ENCODE results near the gene NHLH1.
A peak's percentile ranks its signal among the peaks of the same experiment; 100 is the strongest.

The NHLH1 gene

DNA sequence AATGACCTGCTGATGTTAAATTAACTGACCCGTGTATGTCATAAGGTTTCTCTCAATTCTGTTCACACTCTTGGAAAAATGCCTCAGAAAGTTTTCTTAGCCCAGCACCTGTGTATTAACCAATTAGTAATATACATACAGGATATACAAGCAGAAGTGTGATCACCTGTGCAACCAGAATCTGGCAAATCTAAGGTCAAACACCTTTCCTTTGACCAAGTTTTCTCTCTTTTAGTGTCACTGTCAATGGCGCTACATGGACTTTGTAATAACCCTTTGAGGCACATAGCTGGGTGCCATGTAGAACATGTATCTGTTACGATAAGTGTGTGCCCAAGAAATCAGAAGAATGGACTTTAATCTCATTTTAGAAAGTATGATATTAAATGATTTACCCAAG is 22.6 kb upstream of the NHLH1 start:
- no peaks in the 10 kb centered on the region for H3K27me3 Mint-ChIP-seq
- DNase-seq (ENCODE audit: low spot score in 2 of 2) (no peak), ATAC-seq (replicated peaks; ENCODE audit: extremely low read depth, poor library complexity, severe bottlenecking) (no peak)
- H3K9me3 Mint-ChIP-seq, result no peaks in the 10 kb centered on the region
- peaks cover 39% of the 10 kb centered on the region for H3K4me1 Mint-ChIP-seq
- H3K36me3 Mint-ChIP-seq (ENCODE audit: insufficient read depth), result peaks cover 38% of the 10 kb centered on the region
- H3K27ac Mint-ChIP-seq (ENCODE audit: low read depth), result peak overlapping the region; percentile 100
- H3K4me3 Mint-ChIP-seq, result peak overlapping the region; percentile 99

DNA sequence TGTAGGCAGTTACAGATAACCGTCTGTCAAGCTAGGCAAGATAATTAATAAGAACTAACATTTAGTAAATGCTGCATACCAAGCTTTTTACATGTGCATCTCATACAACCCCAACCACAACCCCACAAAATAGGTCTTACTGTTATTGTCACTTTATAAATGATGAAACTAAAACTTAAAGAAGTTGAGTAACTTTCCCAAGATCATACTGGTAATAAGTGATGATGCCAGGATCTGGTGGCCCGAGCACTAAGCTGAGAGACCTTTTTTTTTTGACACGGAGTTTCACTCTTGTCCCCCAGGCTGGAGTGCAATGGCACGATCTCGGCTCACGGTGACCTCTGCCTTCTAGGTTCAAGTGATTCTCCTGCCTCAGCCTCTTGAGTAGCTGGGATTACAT is 21.9 kb upstream of the NHLH1 start:
- Mint-ChIP-seq H3K4me3 (peak overlapping the region; percentile 99), H3K27me3 (no peaks in the 10 kb centered on the region), H3K4me1 (peaks cover 36% of the 10 kb centered on the region), H3K36me3 (ENCODE audit: insufficient read depth) (peaks cover 37% of the 10 kb centered on the region), H3K9me3 (no peaks in the 10 kb centered on the region), H3K27ac (ENCODE audit: low read depth) (no peak overlapping the region)
- ATAC-seq (replicated peaks; ENCODE audit: extremely low read depth, poor library complexity, severe bottlenecking) (no peak), DNase-seq (ENCODE audit: low spot score in 2 of 2) (no peak)

DNA sequence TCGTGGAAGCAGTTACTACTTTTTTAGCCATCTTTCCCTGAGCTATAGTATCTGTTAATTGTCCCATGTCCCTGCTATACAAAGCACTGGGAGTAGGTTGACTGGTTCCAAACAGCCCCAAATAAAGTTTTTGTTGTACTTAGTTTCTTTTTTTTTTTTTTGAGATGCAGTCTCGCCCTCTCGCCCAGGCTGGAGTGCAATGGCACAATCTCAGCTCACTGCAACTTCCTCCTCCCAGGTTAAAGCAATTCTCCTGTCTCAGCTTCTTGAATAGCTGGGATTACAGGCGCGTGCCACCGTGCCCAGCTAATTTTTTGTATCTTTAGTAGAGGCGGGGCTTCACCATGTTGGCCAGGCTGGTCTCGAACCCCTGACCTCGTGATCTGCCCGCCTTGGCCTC is 20.4 kb upstream of the NHLH1 start:
- Mint-ChIP-seq H3K27me3 (no peaks in the 10 kb centered on the region), H3K9me3 (no peaks in the 10 kb centered on the region), H3K36me3 (ENCODE audit: insufficient read depth) (peaks cover 41% of the 10 kb centered on the region), H3K4me1 (peaks cover 28% of the 10 kb centered on the region), H3K4me3 (no peak overlapping the region), H3K27ac (ENCODE audit: low read depth) (no peak overlapping the region)
- DNase-seq (ENCODE audit: low spot score in 2 of 2) (no peak), ATAC-seq (replicated peaks; ENCODE audit: extremely low read depth, poor library complexity, severe bottlenecking) (no peak)

DNA sequence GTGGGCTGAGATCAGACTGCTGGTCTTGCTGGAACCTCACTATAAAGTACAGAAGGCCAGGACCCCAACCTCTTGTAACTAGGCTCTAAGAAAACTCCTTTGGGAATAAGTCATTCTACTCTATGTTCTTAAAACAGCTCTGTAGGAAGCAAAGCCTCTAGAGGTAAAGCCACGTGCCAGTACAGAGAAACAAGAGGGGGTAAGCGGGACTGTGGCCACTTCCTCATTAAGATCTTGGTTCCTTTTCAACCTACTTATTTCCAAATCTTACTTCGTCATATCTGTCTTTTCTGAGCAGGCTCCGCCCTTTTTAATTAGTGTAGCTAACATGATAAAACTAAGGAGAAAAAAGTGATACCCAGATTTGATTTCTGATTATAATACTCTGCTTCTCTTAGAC is 19.9 kb upstream of the NHLH1 start:
- Mint-ChIP-seq H3K27ac (ENCODE audit: low read depth) (no peak overlapping the region), H3K4me3 (no peak overlapping the region), H3K4me1 (peaks cover 26% of the 10 kb centered on the region)

DNA sequence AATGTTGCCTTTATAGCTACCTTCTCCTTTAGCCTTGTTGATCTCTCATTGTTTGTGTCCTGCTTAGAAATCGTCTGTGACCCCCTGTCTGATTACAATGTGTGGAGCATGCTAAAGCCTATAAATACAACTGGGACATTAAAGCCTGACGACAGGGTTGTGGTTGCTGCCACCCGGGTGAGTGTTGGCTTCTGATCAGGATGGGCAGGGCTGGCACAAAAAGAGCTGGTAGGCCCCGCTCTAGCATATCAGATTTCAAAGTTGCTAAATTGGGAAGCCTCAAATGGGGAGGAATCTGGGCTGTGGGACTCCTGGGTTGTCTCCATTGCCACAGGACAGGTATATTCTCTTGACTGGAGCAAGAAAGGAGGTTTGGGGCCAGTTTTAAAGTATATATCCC is 15.2 kb upstream of the NHLH1 start:
- no peaks in the 10 kb centered on the region for H3K9me3 Mint-ChIP-seq

More for the DNA sequence above, 19.9 kb upstream of the NHLH1 start:
- Mint-ChIP-seq H3K27me3 (no peaks in the 10 kb centered on the region), H3K9me3 (no peaks in the 10 kb centered on the region), H3K36me3 (ENCODE audit: insufficient read depth) (peaks cover 44% of the 10 kb centered on the region)
- DNase-seq (ENCODE audit: low spot score in 2 of 2) (no peak), ATAC-seq (replicated peaks; ENCODE audit: extremely low read depth, poor library complexity, severe bottlenecking) (no peak)

DNA sequence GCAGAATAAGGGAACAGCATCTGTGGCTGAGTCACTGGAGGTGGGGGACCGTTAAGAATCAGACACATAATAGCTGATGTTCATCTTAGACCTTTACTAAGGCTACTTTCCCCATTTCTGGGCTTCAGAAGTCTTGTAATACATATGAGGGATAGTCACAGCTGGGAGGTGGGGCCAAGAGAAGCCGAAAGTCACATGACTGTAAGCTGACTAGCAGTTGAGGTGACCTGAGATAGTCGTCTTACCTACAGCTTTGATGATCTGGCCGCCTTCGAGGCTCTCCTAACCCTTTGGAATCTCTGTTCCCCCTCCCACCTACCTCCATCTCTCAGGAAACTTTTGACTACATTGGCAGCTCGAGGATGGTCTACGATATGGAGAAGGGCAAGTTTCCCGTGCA is 14.3 kb upstream of the NHLH1 start:
- ATAC-seq (replicated peaks; ENCODE audit: extremely low read depth, poor library complexity, severe bottlenecking), result no peak
- DNase-seq (ENCODE audit: low spot score in 2 of 2), result no peak
- no peak overlapping the region for H3K27ac Mint-ChIP-seq (ENCODE audit: low read depth)
- peaks cover 43% of the 10 kb centered on the region for H3K36me3 Mint-ChIP-seq (ENCODE audit: insufficient read depth)
- H3K4me1 Mint-ChIP-seq, result peaks cover 7% of the 10 kb centered on the region
- no peaks in the 10 kb centered on the region for H3K27me3 Mint-ChIP-seq
- H3K4me3 Mint-ChIP-seq, result no peak overlapping the region
- H3K9me3 Mint-ChIP-seq, result no peaks in the 10 kb centered on the region

More for the DNA sequence above, 15.2 kb upstream of the NHLH1 start:
- ATAC-seq (replicated peaks; ENCODE audit: extremely low read depth, poor library complexity, severe bottlenecking) (no peak), DNase-seq (ENCODE audit: low spot score in 2 of 2) (no peak)
- Mint-ChIP-seq H3K4me3 (no peak overlapping the region), H3K27me3 (no peaks in the 10 kb centered on the region), H3K36me3 (ENCODE audit: insufficient read depth) (peaks cover 45% of the 10 kb centered on the region), H3K4me1 (peaks cover 13% of the 10 kb centered on the region), H3K27ac (ENCODE audit: low read depth) (no peak overlapping the region)

DNA sequence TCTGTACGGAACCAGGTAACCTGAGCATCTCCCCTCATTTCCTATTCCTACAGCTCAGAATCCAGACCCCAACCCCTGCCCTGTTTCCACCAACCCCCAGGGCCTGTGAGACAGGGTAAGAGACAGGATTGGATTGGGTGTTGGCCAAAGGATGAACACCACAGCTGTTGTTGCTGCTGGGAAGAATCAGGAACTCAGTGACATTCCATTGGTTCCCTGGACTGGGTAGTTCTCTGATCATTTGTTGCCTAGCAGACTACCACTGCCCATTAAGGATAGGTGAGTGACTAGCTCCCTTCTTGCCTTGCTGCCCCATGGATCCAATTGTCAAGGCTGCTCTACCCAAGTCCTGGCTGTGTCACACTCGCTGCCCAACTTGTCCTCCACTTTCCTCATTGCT is 13.6 kb upstream of the NHLH1 start:
- Mint-ChIP-seq H3K4me1 (peaks cover under 1% of the 10 kb centered on the region), H3K27me3 (no peaks in the 10 kb centered on the region), H3K36me3 (ENCODE audit: insufficient read depth) (peaks cover 50% of the 10 kb centered on the region), H3K4me3 (no peak overlapping the region), H3K9me3 (no peaks in the 10 kb centered on the region), H3K27ac (ENCODE audit: low read depth) (no peak overlapping the region)
- DNase-seq (ENCODE audit: low spot score in 2 of 2), result no peak
- ATAC-seq (replicated peaks; ENCODE audit: extremely low read depth, poor library complexity, severe bottlenecking), result no peak

DNA sequence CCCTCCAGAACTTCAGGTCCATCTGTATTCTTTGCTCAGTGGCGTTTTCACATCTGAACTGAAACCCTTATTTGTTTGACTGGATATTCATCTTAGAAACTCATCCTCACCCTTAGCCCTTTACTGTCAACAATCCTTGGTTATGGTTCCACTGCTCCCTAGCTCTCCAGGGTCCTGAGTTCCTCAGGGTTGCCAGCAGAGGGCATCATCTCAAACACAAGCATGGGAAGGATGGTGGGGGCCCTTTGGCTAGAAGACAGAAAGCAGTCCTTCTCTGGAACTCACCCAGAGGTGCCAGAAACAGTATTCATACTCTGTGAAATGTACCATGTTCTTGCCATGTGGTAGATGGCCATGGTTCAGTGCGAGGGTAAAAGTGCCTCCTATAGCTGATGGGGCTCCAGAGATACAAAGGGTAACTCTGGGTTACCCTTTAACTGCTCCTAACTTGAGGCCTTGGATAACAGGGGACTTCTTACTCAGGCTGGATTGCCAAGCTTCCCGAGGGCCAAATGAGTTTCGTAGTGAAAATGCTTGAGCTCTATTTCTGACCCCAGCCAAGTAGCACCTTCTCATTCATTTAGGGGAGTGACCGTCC is 12.4 kb upstream of the NHLH1 start:
- no peak for ATAC-seq (replicated peaks; ENCODE audit: extremely low read depth, poor library complexity, severe bottlenecking)
- DNase-seq (ENCODE audit: low spot score in 2 of 2), result no peak
- Mint-ChIP-seq H3K9me3 (no peaks in the 10 kb centered on the region), H3K27me3 (no peaks in the 10 kb centered on the region), H3K27ac (ENCODE audit: low read depth) (no peak overlapping the region), H3K36me3 (ENCODE audit: insufficient read depth) (peaks cover 54% of the 10 kb centered on the region), H3K4me1 (no peaks in the 10 kb centered on the region), H3K4me3 (no peak overlapping the region)

DNA sequence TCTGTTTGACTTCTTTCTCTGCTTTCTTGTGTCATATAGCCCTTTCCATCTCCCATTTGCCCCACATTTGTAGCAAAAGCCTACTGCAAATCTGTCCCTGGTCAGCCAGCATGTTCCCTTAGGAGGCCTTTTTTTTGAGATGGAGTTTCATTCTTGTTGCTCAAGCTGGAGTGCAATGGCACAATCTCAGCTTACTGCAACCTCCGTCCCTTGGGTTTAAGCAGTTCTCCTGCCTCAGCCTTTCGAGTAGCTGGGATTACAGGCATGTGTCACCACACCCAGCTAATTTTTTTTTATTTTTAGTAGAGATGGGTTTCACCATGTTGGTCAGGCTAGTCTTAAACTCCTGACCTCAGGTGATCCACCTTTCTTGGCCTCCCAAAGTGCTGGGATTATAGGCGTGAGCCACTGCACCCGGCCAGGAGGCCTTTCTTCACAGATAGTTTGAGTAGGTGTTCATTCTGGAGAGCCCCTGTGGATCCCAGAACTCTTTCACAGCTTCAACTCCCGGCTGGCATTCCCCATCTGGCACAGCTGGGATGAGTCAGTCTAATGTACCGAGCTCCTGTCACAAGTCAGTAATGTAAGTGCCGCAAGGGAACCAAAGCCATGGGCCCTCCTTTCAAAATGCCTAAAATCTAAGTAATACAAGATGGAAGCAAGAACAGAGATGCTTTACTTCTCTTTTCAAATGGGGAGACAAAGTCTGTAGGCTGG is 9.4 kb upstream of the NHLH1 start:
- Mint-ChIP-seq H3K4me1 (no peaks in the 10 kb centered on the region), H3K36me3 (ENCODE audit: insufficient read depth) (peaks cover 37% of the 10 kb centered on the region), H3K4me3 (no peak overlapping the region), H3K27ac (ENCODE audit: low read depth) (no peak overlapping the region), H3K27me3 (no peaks in the 10 kb centered on the region), H3K9me3 (no peaks in the 10 kb centered on the region)
- DNase-seq (ENCODE audit: low spot score in 2 of 2) (no peak), ATAC-seq (replicated peaks; ENCODE audit: extremely low read depth, poor library complexity, severe bottlenecking) (no peak)

DNA sequence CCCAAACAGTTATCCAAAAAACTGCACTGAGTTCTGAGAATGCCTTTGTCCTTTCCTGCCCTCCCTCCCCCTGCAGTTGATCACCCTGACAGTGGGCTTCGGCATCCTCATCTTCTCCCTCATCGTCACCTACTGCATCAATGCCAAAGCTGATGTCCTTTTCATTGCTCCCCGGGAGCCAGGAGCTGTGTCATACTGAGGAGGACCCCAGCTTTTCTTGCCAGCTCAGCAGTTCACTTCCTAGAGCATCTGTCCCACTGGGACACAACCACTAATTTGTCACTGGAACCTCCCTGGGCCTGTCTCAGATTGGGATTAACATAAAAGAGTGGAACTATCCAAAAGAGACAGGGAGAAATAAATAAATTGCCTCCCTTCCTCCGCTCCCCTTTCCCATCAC is 8.8 kb upstream of the NHLH1 start:
- H3K9me3 Mint-ChIP-seq, result no peaks in the 10 kb centered on the region
- no peak overlapping the region for H3K4me3 Mint-ChIP-seq
- no peak overlapping the region for H3K27ac Mint-ChIP-seq (ENCODE audit: low read depth)
- no peaks in the 10 kb centered on the region for H3K27me3 Mint-ChIP-seq
- ATAC-seq (replicated peaks; ENCODE audit: extremely low read depth, poor library complexity, severe bottlenecking), result no peak
- no peak for DNase-seq (ENCODE audit: low spot score in 2 of 2)
- H3K4me1 Mint-ChIP-seq, result no peaks in the 10 kb centered on the region
- peaks cover 37% of the 10 kb centered on the region for H3K36me3 Mint-ChIP-seq (ENCODE audit: insufficient read depth)

DNA sequence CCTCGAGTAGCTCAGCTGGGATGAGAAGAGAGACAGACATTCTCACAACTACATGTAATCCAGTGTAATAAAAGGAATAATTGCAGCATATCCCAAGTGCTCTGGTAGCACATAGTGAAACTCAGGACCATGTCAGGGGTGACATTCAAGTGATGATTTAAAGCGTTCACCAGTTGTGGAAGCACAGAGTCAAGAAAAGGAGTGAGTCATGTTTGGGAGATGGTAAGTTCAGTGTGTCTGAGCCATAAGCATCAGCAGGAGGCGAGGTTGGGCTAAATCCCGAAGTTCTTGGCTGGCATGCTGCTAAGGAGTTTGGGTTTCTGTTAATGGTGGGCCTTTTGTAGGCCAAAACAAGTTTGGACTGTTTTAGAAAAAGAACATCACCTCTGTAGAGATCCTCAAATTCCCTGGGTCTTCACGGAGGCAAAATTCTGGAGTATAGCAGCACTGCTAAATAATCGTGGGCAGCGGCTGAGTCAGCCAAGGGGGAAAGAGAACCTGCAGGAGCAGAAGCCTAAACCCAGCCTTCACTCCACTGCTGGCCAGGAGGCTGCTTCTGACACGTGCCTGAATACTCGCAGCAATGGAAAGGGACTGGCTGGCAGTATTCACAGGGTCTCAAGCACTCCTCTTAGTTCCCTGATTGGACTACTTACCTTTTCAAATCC is 7.2 kb upstream of the NHLH1 start:
- H3K4me3 Mint-ChIP-seq, result no peak overlapping the region
- H3K27me3 Mint-ChIP-seq, result no peaks in the 10 kb centered on the region
- no peaks in the 10 kb centered on the region for H3K9me3 Mint-ChIP-seq
- ATAC-seq (replicated peaks; ENCODE audit: extremely low read depth, poor library complexity, severe bottlenecking) (no peak), DNase-seq (ENCODE audit: low spot score in 2 of 2) (no peak)
- no peaks in the 10 kb centered on the region for H3K4me1 Mint-ChIP-seq
- no peak overlapping the region for H3K27ac Mint-ChIP-seq (ENCODE audit: low read depth)
- peaks cover 25% of the 10 kb centered on the region for H3K36me3 Mint-ChIP-seq (ENCODE audit: insufficient read depth)

DNA sequence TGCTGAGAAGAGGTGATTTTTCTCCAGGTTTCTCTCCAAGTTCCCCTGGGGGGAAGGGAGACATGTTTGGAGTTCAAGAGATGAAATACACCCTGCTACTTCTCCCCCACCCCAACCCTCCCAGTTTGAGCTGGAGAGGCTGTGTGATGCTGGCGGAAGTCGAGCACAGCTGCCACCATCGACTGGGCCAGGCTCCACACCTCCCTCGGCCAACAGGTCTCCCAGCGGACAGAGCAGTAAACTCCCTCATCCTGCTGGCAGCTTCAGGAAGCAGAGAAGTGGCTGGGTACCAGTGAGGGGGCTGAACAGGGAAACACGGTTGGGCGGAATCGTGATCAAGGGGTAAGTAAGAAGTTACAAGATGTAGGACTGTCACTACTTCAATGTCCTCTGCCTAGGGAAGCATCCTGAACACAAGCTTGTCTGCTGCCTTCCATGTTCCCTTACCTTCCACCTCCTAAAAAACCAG is 6.6 kb upstream of the NHLH1 start:
- H3K4me3 Mint-ChIP-seq, result no peak overlapping the region
- no peaks in the 10 kb centered on the region for H3K9me3 Mint-ChIP-seq
- H3K36me3 Mint-ChIP-seq (ENCODE audit: insufficient read depth), result peaks cover 22% of the 10 kb centered on the region
- H3K27me3 Mint-ChIP-seq, result no peaks in the 10 kb centered on the region
- H3K4me1 Mint-ChIP-seq, result no peaks in the 10 kb centered on the region
- no peak for ATAC-seq (replicated peaks; ENCODE audit: extremely low read depth, poor library complexity, severe bottlenecking)
- no peak overlapping the region for H3K27ac Mint-ChIP-seq (ENCODE audit: low read depth)
- no peak for DNase-seq (ENCODE audit: low spot score in 2 of 2)

DNA sequence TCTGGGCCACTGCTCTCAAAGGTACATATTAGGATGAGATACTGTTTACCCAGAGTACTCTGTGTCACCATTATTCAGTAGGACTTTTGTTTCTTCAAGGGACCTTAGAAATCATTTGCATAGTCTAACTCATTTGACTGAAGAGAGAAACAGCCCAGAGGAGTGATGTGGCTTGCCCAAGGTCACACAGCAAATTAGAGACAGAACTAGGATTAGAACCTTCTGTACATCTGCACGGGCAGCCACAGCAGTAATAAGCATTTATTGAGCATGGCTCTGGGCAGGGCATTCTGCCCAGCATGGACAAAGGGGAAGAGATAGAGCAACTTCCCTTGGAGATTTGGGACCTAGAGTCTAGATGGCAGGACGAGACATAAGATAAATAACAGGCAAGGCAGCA is 5.7 kb upstream of the NHLH1 start:
- H3K36me3 Mint-ChIP-seq (ENCODE audit: insufficient read depth), result peaks cover 18% of the 10 kb centered on the region
- DNase-seq (ENCODE audit: low spot score in 2 of 2) (no peak), ATAC-seq (replicated peaks; ENCODE audit: extremely low read depth, poor library complexity, severe bottlenecking) (no peak)
- H3K27ac Mint-ChIP-seq (ENCODE audit: low read depth), result no peak overlapping the region
- no peaks in the 10 kb centered on the region for H3K4me1 Mint-ChIP-seq
- no peaks in the 10 kb centered on the region for H3K27me3 Mint-ChIP-seq
- no peaks in the 10 kb centered on the region for H3K9me3 Mint-ChIP-seq
- no peak overlapping the region for H3K4me3 Mint-ChIP-seq

Measured in central memory CD8-positive, alpha-beta T cell (primary cell).